Adipocyte (in vitro differentiated cells): ENCODE data around the gene OR6M1.

Experiments used
- DNase-seq: peaks from one replicate; pipeline ENCODE4 v3.0.0-alpha.2; 2015; ENCODE audit warnings: low read depth
- H3K27me3 ChIP-seq: replicated peaks from 2 replicates; pipeline ENCODE4 v1.7.0; 2013; ENCODE audit warnings: mild to moderate bottlenecking, low read length, moderate library complexity; ENCODE audit not compliant: control insufficient read depth, insufficient read depth
- H3K36me3 ChIP-seq: 2 replicates; pipeline ENCODE4 v1.7.0; 2013; ENCODE audit warnings: low read length, mild to moderate bottlenecking, moderate library complexity; ENCODE audit not compliant: control insufficient read depth, insufficient read depth, severe bottlenecking
- H3K4me1 ChIP-seq: 2 replicates; pipeline ENCODE4 v1.7.0; 2013; ENCODE audit warnings: mild to moderate bottlenecking, low read length, moderate library complexity; ENCODE audit not compliant: control insufficient read depth, insufficient read depth
- H3K4me3 ChIP-seq: 2 replicates; pipeline ENCODE4 v1.7.0; 2013; ENCODE audit warnings: mild to moderate bottlenecking, low read length, moderate library complexity
- H3K9ac ChIP-seq: 2 replicates; pipeline ENCODE4 v1.7.0; 2013; ENCODE audit warnings: mild to moderate bottlenecking, low read length, moderate library complexity
- H3K9me3 ChIP-seq: 2 replicates; pipeline ENCODE4 v1.7.0; 2013; ENCODE audit warnings: mild to moderate bottlenecking, low read length, moderate library complexity; ENCODE audit not compliant: control insufficient read depth

OR6M1 gene

GRCh38 chr11:123775715-123776549, 30.2 kb downstream of the OR6M1 start:
- Histone ChIP-seq H3K9ac (no peak overlapping the region), H3K36me3 (no peaks in the 10 kb centered on the region), H3K4me3 (no peak overlapping the region), H3K27me3 (no peaks in the 10 kb centered on the region), H3K4me1 (no peaks in the 10 kb centered on the region), H3K9me3 (no peaks in the 10 kb centered on the region)
- DNase-seq, result no peak

- H3K4me1 ChIP-seq, result no peaks in the 10 kb centered on the region
- DNase-seq, result no peak
- H3K9ac ChIP-seq, result no peak overlapping the region
- no peak overlapping the region for H3K4me3 ChIP-seq
- H3K27me3 ChIP-seq, result no peaks in the 10 kb centered on the region
- H3K9me3 ChIP-seq, result no peaks in the 10 kb centered on the region
- H3K36me3 ChIP-seq, result no peaks in the 10 kb centered on the region
These were observed 30.9 kb downstream of the OR6M1 start for GRCh38 chr11:123775289-123775688.

GRCh38 chr11:123773959-123774358, 32.2 kb downstream of the OR6M1 start:
- Histone ChIP-seq H3K9me3 (no peaks in the 10 kb centered on the region), H3K27me3 (no peaks in the 10 kb centered on the region), H3K36me3 (no peaks in the 10 kb centered on the region), H3K4me1 (no peaks in the 10 kb centered on the region), H3K9ac (no peak overlapping the region), H3K4me3 (no peak overlapping the region)
- DNase-seq, result no peak

GRCh38 chr11:123773026-123773425, 33.1 kb downstream of the OR6M1 start:
- Histone ChIP-seq H3K4me1 (no peaks in the 10 kb centered on the region), H3K36me3 (no peaks in the 10 kb centered on the region), H3K9ac (no peak overlapping the region), H3K27me3 (no peaks in the 10 kb centered on the region), H3K9me3 (no peaks in the 10 kb centered on the region), H3K4me3 (no peak overlapping the region)
- no peak for DNase-seq

GRCh38 chr11:123771664-123772063, 34.5 kb downstream of the OR6M1 start:
- no peak overlapping the region for H3K4me3 ChIP-seq
- H3K9ac ChIP-seq, result no peak overlapping the region
- no peak for DNase-seq
- H3K36me3 ChIP-seq, result no peaks in the 10 kb centered on the region
- no peaks in the 10 kb centered on the region for H3K27me3 ChIP-seq
- H3K9me3 ChIP-seq, result no peaks in the 10 kb centered on the region
- no peaks in the 10 kb centered on the region for H3K4me1 ChIP-seq

- no peak for DNase-seq
- Histone ChIP-seq H3K9me3 (no peaks in the 10 kb centered on the region), H3K9ac (no peak overlapping the region), H3K36me3 (no peaks in the 10 kb centered on the region), H3K4me1 (no peaks in the 10 kb centered on the region), H3K27me3 (no peaks in the 10 kb centered on the region), H3K4me3 (no peak overlapping the region)
These were observed 35.4 kb downstream of the OR6M1 start for GRCh38 chr11:123770712-123771111.

GRCh38 chr11:123765601-123766000, 40.5 kb downstream of the OR6M1 start:
- H3K9me3 ChIP-seq, result peaks cover 15% of the 10 kb centered on the region
- H3K27me3 ChIP-seq, result no peaks in the 10 kb centered on the region
- no peak overlapping the region for H3K4me3 ChIP-seq
- H3K36me3 ChIP-seq, result no peaks in the 10 kb centered on the region
- no peaks in the 10 kb centered on the region for H3K4me1 ChIP-seq
- no peak overlapping the region for H3K9ac ChIP-seq
- no peak for DNase-seq

- H3K4me3 ChIP-seq, result no peak overlapping the region
- peaks cover 15% of the 10 kb centered on the region for H3K9me3 ChIP-seq
- no peak for DNase-seq
- no peaks in the 10 kb centered on the region for H3K27me3 ChIP-seq
- no peak overlapping the region for H3K9ac ChIP-seq
- no peaks in the 10 kb centered on the region for H3K4me1 ChIP-seq
- no peaks in the 10 kb centered on the region for H3K36me3 ChIP-seq
These were observed 43.7 kb downstream of the OR6M1 start for GRCh38 chr11:123762422-123762821.

GRCh38 chr11:123760894-123761293, 45.3 kb downstream of the OR6M1 start:
- no peak for DNase-seq
- Histone ChIP-seq H3K27me3 (peaks cover 6% of the 10 kb centered on the region), H3K9me3 (peaks cover 15% of the 10 kb centered on the region), H3K4me1 (no peaks in the 10 kb centered on the region), H3K4me3 (no peak overlapping the region), H3K36me3 (no peaks in the 10 kb centered on the region), H3K9ac (no peak overlapping the region)

GRCh38 chr11:123757976-123758375, 48.2 kb downstream of the OR6M1 start:
- no peaks in the 10 kb centered on the region for H3K4me1 ChIP-seq
- H3K36me3 ChIP-seq, result no peaks in the 10 kb centered on the region
- no peak overlapping the region for H3K4me3 ChIP-seq
- DNase-seq, result no peak
- peaks cover 11% of the 10 kb centered on the region for H3K9me3 ChIP-seq
- H3K27me3 ChIP-seq, result peaks cover 14% of the 10 kb centered on the region
- H3K9ac ChIP-seq, result no peak overlapping the region

- Histone ChIP-seq H3K9me3 (no peaks in the 10 kb centered on the region), H3K9ac (no peak overlapping the region), H3K4me3 (no peak overlapping the region), H3K27me3 (peaks cover 19% of the 10 kb centered on the region), H3K4me1 (no peaks in the 10 kb centered on the region), H3K36me3 (no peaks in the 10 kb centered on the region)
- DNase-seq, result no peak
These were observed 50.3 kb downstream of the OR6M1 start for GRCh38 chr11:123755813-123756212.
